Mucosa of descending colon (tissue), 3 donors: ENCODE results near the gene GSN. TPM values are rescaled to one million over a fixed set of nuclear protein-coding genes. Genes with fewer than 3 reads are reported as not detected.

ENCODE experiments used
- ATAC-seq: fragments of 200-7000 bp; cut with Tn5 transposase; one replicate; pipeline ENCODE4 v1.9.1; 2020; ENCODE audit warnings: mild to moderate bottlenecking, moderate library complexity
- DNase-seq, 3 donors: peaks; one replicate each; pipeline ENCODE4 v3.0.0-alpha.2; 2020
- H3K36me3 ChIP-seq: fragments of 200-600 bp; one replicate; pipeline ENCODE4 v1.8.0; 2021; ENCODE audit warnings: low read depth, mild to moderate bottlenecking
- H3K4me1 ChIP-seq: fragments of 200-600 bp; one replicate; pipeline ENCODE4 v1.8.0; 2021; ENCODE audit warnings: low read depth, mild to moderate bottlenecking
- H3K4me3 ChIP-seq: fragments of 200-600 bp; one replicate; pipeline ENCODE4 v1.8.0; 2021; ENCODE audit warnings: mild to moderate bottlenecking
- H3K9me3 ChIP-seq: fragments of 200-600 bp; one replicate; pipeline ENCODE4 v1.8.0; 2021; ENCODE audit warnings: mild to moderate bottlenecking
- intact Hi-C, 2 donors: fragments of 100-400 bp; cut with DNase I in 1 of 2; cut with micrococcal nuclease in 1 of 2; formaldehyde crosslinking; loops; one replicate each; pipeline versions ENCODE4 v1.11.0 to v1.11.1; 2022; cut with DNase I, micrococcal nuclease
- total RNA-seq, 3 donors: library from RNA; stranded (reverse); fragmentation: NEBNext Ultra II Directional in 2 of 3; extraction: Animal tissue kit (Norgen Biotek cat#: 25700) in 2 of 3; gene quantifications; one replicate each; pipeline versions ENCODE4 v1.2.1 to v1.2.4, GENCODE V29; 2021 to 2023
- TF ChIP-seq, protein P1 (sequence below): fragments of 200-600 bp; IDR thresholded peaks from one replicate; pipeline ENCODE4 v1.8.0; 2022; ENCODE audit warnings: antibody characterized with exemption, mild to moderate bottlenecking
- donor health status: DM: no; HTN: no; CAD: no; lungs with moderate emphysema.
- donor health status: DM: no; HTN: no; CAD: no.
- donor health status: DM: no; HTN: yes; CAD: no.

The GSN gene
- total RNA-seq, 3 donors from 2014 or later, result 443 to 952 (median 937) TPM

DNA sequence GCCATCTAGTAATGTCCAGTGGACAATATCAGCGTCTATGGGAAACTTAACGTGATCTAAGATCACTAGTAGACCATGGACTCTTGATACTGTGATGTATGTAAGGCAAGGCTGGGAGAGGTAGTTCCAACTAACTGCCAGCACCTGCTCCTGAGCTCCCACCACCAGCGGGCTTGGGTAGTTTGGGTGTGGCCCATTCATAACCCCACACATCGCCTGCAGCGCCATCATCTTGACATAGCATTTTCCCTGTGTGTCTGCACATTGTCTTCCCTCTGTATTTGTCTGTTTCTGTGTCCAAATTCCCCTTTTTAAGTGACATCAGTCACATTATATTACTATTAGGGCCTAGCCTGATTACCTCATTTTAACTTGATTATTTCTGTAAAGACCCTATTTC, 28.1 kb upstream of the GSN start:
- ATAC-seq, result no peak
- H3K9me3 ChIP-seq, result no peaks in the 10 kb centered on the region

DNA sequence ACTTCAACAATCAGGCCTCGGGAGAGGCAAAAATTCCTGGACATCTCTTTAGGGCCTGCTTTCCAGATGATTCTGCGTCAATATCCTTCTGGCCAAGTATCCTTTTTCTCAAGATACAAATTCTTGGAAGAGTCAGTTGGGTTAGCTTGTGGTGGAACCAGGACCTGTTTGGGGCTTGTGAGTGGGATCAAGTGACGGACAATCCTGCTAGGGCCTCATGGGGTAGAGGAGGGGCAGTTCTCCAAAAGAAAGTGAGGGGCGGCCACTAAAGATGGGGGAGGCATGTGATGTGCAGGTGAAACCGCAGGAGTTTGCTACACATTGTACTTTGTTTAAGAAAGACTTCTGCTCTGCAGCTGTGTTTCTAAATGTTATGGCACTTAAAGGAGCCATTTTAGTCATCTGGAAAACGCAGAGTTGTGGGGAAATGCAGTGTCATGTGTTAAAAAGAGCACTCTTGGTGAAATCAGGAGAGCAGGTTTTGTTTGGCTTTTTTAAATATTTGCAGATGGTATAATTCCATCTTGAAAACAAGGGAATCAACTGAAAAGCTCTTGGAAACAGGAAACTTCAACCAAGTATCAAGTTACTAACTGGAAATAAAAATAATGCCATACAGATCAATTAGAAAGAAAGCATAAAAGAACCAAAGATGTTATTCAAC, 27.4 kb upstream of the GSN start:
- intact Hi-C loops, result no loop called here
- Histone ChIP-seq H3K4me3 (no peak overlapping the region), H3K9me3 (no peaks in the 10 kb centered on the region), H3K36me3 (no peaks in the 10 kb centered on the region), H3K4me1 (no peaks in the 10 kb centered on the region)
- TF ChIP-seq, protein P1, sequence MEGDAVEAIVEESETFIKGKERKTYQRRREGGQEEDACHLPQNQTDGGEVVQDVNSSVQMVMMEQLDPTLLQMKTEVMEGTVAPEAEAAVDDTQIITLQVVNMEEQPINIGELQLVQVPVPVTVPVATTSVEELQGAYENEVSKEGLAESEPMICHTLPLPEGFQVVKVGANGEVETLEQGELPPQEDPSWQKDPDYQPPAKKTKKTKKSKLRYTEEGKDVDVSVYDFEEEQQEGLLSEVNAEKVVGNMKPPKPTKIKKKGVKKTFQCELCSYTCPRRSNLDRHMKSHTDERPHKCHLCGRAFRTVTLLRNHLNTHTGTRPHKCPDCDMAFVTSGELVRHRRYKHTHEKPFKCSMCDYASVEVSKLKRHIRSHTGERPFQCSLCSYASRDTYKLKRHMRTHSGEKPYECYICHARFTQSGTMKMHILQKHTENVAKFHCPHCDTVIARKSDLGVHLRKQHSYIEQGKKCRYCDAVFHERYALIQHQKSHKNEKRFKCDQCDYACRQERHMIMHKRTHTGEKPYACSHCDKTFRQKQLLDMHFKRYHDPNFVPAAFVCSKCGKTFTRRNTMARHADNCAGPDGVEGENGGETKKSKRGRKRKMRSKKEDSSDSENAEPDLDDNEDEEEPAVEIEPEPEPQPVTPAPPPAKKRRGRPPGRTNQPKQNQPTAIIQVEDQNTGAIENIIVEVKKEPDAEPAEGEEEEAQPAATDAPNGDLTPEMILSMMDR, result no peak
- ATAC-seq, result no peak
- DNase-seq, result no peak

More for the DNA sequence above, 28.1 kb upstream of the GSN start:
- DNase-seq, result no peak
- H3K36me3 ChIP-seq, result no peaks in the 10 kb centered on the region
- H3K4me1 ChIP-seq, result no peaks in the 10 kb centered on the region
- H3K4me3 ChIP-seq, result no peak overlapping the region
- TF ChIP-seq, protein P1, result no peak
- intact Hi-C loops, result no loop called here

DNA sequence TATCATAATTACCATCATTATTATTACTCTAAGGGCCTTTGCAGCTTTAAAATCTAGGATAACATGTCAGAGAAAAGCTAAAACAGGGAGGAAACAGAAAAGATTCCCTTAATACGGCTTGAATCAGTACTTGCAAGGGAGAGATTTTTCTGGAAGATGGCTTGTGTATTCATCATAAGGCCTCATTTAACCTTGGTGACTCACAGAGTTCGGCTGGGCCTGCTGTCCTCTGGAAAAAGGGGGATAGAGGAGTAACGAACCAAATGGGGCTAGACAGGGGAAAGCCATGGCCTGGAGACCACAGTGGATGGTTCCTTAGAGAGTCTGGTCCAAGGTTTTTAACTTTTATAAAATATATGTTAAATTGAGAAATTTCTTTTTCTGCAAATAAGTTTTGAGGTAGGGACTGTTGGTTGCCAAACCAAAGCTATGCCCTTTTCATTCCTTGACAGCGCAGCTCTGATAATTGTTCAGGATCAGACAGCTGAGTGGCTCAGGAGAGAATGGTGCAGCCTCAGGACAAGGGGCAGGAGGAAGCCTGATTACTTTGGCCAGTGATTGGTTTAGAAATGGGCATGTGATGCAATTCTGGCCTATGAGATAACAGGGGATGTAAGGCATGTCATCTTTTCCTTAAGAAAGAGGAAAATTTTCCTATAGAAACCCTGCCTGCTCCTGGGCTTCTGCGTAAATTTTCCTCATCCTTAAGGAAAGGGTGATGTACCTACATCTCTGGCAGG, 25.6 kb upstream of the GSN start:
- ATAC-seq, result no peak
- TF ChIP-seq, protein P1, result no peak
- H3K4me3 ChIP-seq, result no peak overlapping the region

DNA sequence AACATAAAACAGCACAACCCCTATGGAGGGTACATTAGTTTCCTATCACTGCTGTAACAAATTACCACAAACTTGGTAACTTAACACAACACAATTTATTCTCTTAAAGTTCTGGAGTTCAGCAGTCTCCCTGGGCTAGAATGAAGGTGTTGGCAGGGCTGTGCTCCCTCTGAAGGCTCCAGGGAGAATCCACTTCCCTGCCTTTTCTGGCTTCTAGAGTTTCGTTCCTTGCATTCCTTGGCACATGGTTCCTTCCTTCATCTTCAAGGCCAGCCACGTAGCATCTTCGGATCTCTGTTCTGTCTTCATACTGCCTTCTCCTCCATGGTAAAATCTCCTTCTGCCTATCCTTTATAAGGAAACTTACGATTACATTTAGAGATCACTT, 25.0 kb upstream of the GSN start:
- ATAC-seq (no peak), DNase-seq (no peak)
- intact Hi-C loops, result no loop called here
- Histone ChIP-seq H3K4me1 (no peaks in the 10 kb centered on the region), H3K36me3 (no peaks in the 10 kb centered on the region), H3K9me3 (no peaks in the 10 kb centered on the region), H3K4me3 (no peak overlapping the region)
- TF ChIP-seq, protein P1, result no peak

More for the DNA sequence above, 25.6 kb upstream of the GSN start:
- intact Hi-C loops, result no loop called here
- no peaks in the 10 kb centered on the region for H3K9me3 ChIP-seq
- no peaks in the 10 kb centered on the region for H3K36me3 ChIP-seq
- no peak for DNase-seq
- no peaks in the 10 kb centered on the region for H3K4me1 ChIP-seq

DNA sequence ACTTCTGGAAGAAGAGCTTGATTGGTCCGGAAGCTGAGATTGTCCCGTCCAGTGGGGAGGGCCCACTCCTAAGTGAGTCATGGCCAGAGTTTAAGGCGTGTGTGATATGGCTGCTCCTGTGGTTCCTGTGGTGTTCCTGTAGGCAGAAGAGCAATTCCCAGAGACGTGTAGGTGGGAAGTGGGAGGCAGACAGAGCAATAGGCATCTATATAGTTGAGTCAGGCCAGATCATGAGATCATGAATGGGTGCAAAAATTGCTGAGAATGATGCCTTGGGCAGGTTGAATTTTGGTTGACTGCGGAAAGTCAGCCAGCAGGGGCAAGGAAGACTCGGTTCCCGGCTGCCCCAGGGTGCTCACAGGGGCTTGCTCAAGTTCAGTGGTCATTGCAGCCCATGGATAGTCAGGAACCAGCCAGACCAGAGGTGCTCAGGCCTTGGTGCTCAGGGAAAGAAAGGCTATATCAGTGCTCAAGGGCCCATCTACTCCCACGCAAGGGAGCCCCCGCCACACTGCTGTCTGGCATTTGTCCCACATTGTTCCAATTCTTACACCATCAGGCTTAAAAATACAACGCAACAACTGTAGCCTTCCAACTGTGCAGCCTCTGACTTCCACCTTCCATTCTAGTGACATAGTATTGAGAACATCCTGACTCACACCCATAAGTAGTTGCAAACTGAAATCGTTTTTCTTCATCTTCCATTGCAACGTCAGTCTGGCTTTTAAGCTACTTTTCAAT, 21.0 kb upstream of the GSN start:
- ATAC-seq, result no peak
- intact Hi-C loops, result no loop called here
- Histone ChIP-seq H3K36me3 (no peaks in the 10 kb centered on the region), H3K4me1 (no peaks in the 10 kb centered on the region), H3K4me3 (no peak overlapping the region), H3K9me3 (no peaks in the 10 kb centered on the region)
- TF ChIP-seq, protein P1, result no peak
- DNase-seq, result no peak
